Spleen (tissue), 7 donors: ENCODE data around the gene PLCG2.
A peak's percentile ranks its signal among the peaks of the same experiment; 100 is the strongest.

Source experiments
- CTCF ChIP-seq, 11 experiments: fragments of 200-600 bp in 7 of 11; fragments of 450-650 bp in 4 of 11; sonication (generic) in 4 of 11; IDR thresholded peaks in 8 of 11; conservative IDR thresholded peaks in 3 of 11; 1 replicate in 7 of 11; 2 replicates in 4 of 11; pipeline versions ENCODE4 v1.4.0 to v1.8.0; 2016 to 2021; ENCODE audit warnings: antibody characterized with exemption in 11 of 11, inconsistent platforms in 4 of 11, mild to moderate bottlenecking in 1 of 11
- POLR2AphosphoS5 ChIP-seq, 3 donors: sonication (generic); formaldehyde crosslinking; IDR thresholded peaks; one replicate each; pipeline ENCODE4 v1.5.1; 2017; ENCODE audit warnings: antibody characterized with exemption in 3 of 3
- donor health status: DM: no; HTN: no; CAD: no; lungs with moderate emphysema.
- donor health status: DM: no; HTN: no; CAD: no.
- donor health status: DM: no; HTN: no; CAD: no.

- TF ChIP-seq CTCF (IDR thresholded peaks at IDR 0.05 in 8 of 11, conservative IDR thresholded peaks at IDR 0.05 in 3 of 11) (no peak), POLR2AphosphoS5 (IDR thresholded peaks at IDR 0.05) (peak in 1 of 3 donors; percentile 6)
These were observed 142.9 kb downstream of the PLCG2 start for GRCh38 chr16:81921843-81922584.
